ACHN (cell line): Measurements from ENCODE around the gene BICDL1.

Experiments
- DNase-seq: peaks from one replicate; pipeline ENCODE4 v3.0.0-alpha.2; 2015
- in situ Hi-C: cut with HindIII; loops from 2 replicates; pipeline ENCODE4 v1.10.0; 2017; ENCODE audit warnings: low sequenced_read_pairs, low pct_ligation_motif_present, low pct_unique_long_range_greater_than_20kb

The BICDL1 gene

GRCh38 chr12:120115066-120115465, 126.0 kb downstream of the BICDL1 start:
- DNase-seq, result no peak
- in situ Hi-C loops, result no loop called here

- DNase-seq, result peak; percentile 73
- in situ Hi-C loops, result no loop called here
These were observed 126.8 kb downstream of the BICDL1 start for GRCh38 chr12:120115692-120116440.

- no peak for DNase-seq
- in situ Hi-C loops, result no loop called here
These were observed 127.4 kb downstream of the BICDL1 start, which contains the start of gene RAB35 for GRCh38 chr12:120116441-120116791. Gene RAB35, minus strand, starts transcription at chr12:120116753. Its CDS starts 103 bp downstream, at chr12:120116650.

- peak; percentile 96 for DNase-seq
- in situ Hi-C loops, result no loop called here
These were observed 128.0 kb downstream of the BICDL1 start for GRCh38 chr12:120116792-120117651.

- in situ Hi-C loops, result no loop called here
- no peak for DNase-seq
These were observed 128.9 kb downstream of the BICDL1 start for GRCh38 chr12:120117961-120118320.

GRCh38 chr12:120118321-120119061, 129.5 kb downstream of the BICDL1 start:
- peak; percentile 39 for DNase-seq
- in situ Hi-C loops, result no loop called here

GRCh38 chr12:120119271-120119973, 130.4 kb downstream of the BICDL1 start:
- in situ Hi-C loops, result no loop called here
- DNase-seq, result peak; percentile 49

GRCh38 chr12:120121343-120121742, 132.3 kb downstream of the BICDL1 start:
- DNase-seq, result no peak
- in situ Hi-C loops, result no loop called here

- in situ Hi-C loops, result no loop called here
- no peak for DNase-seq
These were observed 132.8 kb downstream of the BICDL1 start for GRCh38 chr12:120121766-120122293.

GRCh38 chr12:120125029-120125428, 136.0 kb downstream of the BICDL1 start:
- in situ Hi-C loops, result no loop called here

GRCh38 chr12:120125792-120126634, 137.0 kb downstream of the BICDL1 start:
- DNase-seq, result no peak
- in situ Hi-C loops, result no loop called here

More at GRCh38 chr12:120125029-120125428, 136.0 kb downstream of the BICDL1 start:
- no peak for DNase-seq

- in situ Hi-C loops, result no loop called here
- DNase-seq, result no peak
These were observed 137.6 kb downstream of the BICDL1 start for GRCh38 chr12:120126635-120127005.

- in situ Hi-C loops, result no loop called here
- no peak for DNase-seq
These were observed 141.0 kb downstream of the BICDL1 start for GRCh38 chr12:120130011-120130410.

GRCh38 chr12:120131116-120131515, 142.1 kb downstream of the BICDL1 start:
- in situ Hi-C loops, result no loop called here
- no peak for DNase-seq

GRCh38 chr12:120132054-120132836, 143.2 kb downstream of the BICDL1 start:
- in situ Hi-C loops, result no loop called here
- no peak for DNase-seq

- in situ Hi-C loops, result no loop called here
- no peak for DNase-seq
These were observed 143.9 kb downstream of the BICDL1 start for GRCh38 chr12:120132863-120133385.
